GM12878 (cell line): ENCODE data around the gene MEP1B. TPM values are rescaled to one million over a fixed set of nuclear protein-coding genes. Genes with fewer than 3 reads are reported as not detected.

Experiments used
- ATAC-seq: fragments of 200-7000 bp; cut with Tn5 transposase; 3 replicates; pipeline ENCODE4 v1.9.1; 2020; ENCODE audit warnings: mild to moderate bottlenecking, moderate library complexity
- BruUV-seq: library from RNA; stranded (reverse); fragments of 400-500 nt; replicated peaks from 2 replicates; lab custom pipeline; 2021; lab: Mats Ljungman, UMichigan
- CTCF ChIA-PET: fragments of 300-600 bp; sonication (Branson Sonifier 250); formaldehyde crosslinking; extraction: SDS; loops from one replicate; lab custom pipeline; 2021; ENCODE audit warnings: inconsistent platforms; lab: Yijun Ruan, JAX
- POLR2A ChIA-PET: fragments of 350-600 bp; formaldehyde crosslinking; extraction: SDS; loops from one replicate; lab custom pipeline; 2021; ENCODE audit warnings: inconsistent platforms; lab: Charles Lee
- RAD21 ChIA-PET: fragments of 300-600 bp; sonication (Branson Sonifier 250); formaldehyde crosslinking; loops from one replicate; lab custom pipeline; 2023; ENCODE audit warnings: antibody characterized with exemption; ENCODE audit not compliant: unreplicated experiment; lab: Charles Lee
- SMC1A ChIA-PET: fragments of 300-600 bp; sonication (Branson Sonifier 250); formaldehyde crosslinking; loops from one replicate; lab custom pipeline; 2023; ENCODE audit not compliant: unreplicated experiment, uncharacterized antibody; lab: Charles Lee
- DNase-seq: peaks from one replicate; pipeline ENCODE4 v3.0.0-alpha.2; 2011; ENCODE audit warnings: low read depth, low spot score
- FAIRE-seq: peaks from 3 replicates; lab custom pipeline; 2011; peaks lifted over from hg19 to GRCh38; lab: Jason Lieb, UNC
- H2AFZ ChIP-seq: 2 replicates; pipeline ENCODE4 v1.6.0; 2011; ENCODE audit warnings: low read depth, low read length, control low read depth; ENCODE audit not compliant: control insufficient read depth
- H3K27ac ChIP-seq: 2 replicates; pipeline ENCODE4 v1.5.1; 2011; ENCODE audit warnings: control low read depth; ENCODE audit not compliant: control insufficient read depth, insufficient read depth
- H3K27me3 ChIP-seq, 2 experiments: replicated peaks in 1 of 2; 2 replicates each; pipeline versions ENCODE4 v1.6.0 to v1.6.1; 2011; ENCODE audit warnings: low read length in 1 of 2; ENCODE audit not compliant: control insufficient read depth in 2 of 2, insufficient read depth in 2 of 2
- H3K36me3 ChIP-seq, 2 experiments: 2 replicates each; pipeline ENCODE4 v1.5.1; 2011; ENCODE audit warnings: low read length in 1 of 2; ENCODE audit not compliant: control insufficient read depth in 2 of 2, insufficient read depth in 2 of 2
- H3K4me1 ChIP-seq: 2 replicates; pipeline ENCODE4 v1.6.1; 2011; ENCODE audit warnings: mild to moderate bottlenecking, low read length, moderate library complexity, mixed read lengths; ENCODE audit not compliant: control insufficient read depth, insufficient read depth
- H3K4me2 ChIP-seq: 2 replicates; pipeline ENCODE4 v1.6.0; 2011; ENCODE audit warnings: control low read depth; ENCODE audit not compliant: control insufficient read depth, insufficient read depth
- H3K4me3 ChIP-seq: fragments of 200-600 bp; sonication (generic); 2 replicates; pipeline ENCODE4 v1.5.1; 2016
- H3K79me2 ChIP-seq: 2 replicates; pipeline ENCODE4 v1.6.0; 2011; ENCODE audit warnings: low read length; ENCODE audit not compliant: control insufficient read depth, insufficient read depth
- H3K9ac ChIP-seq: 2 replicates; pipeline ENCODE4 v1.8.0; 2011; ENCODE audit warnings: low read length, control low read depth, mixed read lengths; ENCODE audit not compliant: control insufficient read depth, insufficient read depth
- H3K9me3 ChIP-seq: replicated peaks from 3 replicates; pipeline ENCODE4 v1.5.1; 2011; ENCODE audit warnings: mild to moderate bottlenecking, low read length; ENCODE audit not compliant: control insufficient read depth, insufficient read depth
- H4K20me1 ChIP-seq: 2 replicates; pipeline ENCODE4 v1.6.0; 2011; ENCODE audit not compliant: control insufficient read depth, insufficient read depth
- GABPA ChIP-seq: IDR thresholded peaks from 2 replicates; pipeline ENCODE4 v1.6.1; 2014; ENCODE audit warnings: antibody characterized with exemption, low read depth, mild to moderate bottlenecking, inconsistent platforms
- HDAC6 ChIP-seq: fragments of 200-600 bp; sonication (generic); IDR thresholded peaks from one replicate; pipeline ENCODE4 v1.8.0; 2017; ENCODE audit warnings: antibody characterized with exemption; ENCODE audit not compliant: unreplicated experiment
- NR2F1 ChIP-seq: fragments of 450-650 bp; conservative IDR thresholded peaks from 2 replicates; pipeline ENCODE4 v1.6.1; 2017; ENCODE audit warnings: mild to moderate bottlenecking
- RELA ChIP-seq: fragments of 450-650 bp; IDR thresholded peaks from 2 replicates; pipeline ENCODE4 v1.8.0; 2014; ENCODE audit warnings: borderline replicate concordance; ENCODE audit not compliant: partially characterized antibody
- ZNF687 ChIP-seq: fragments of 450-650 bp; IDR thresholded peaks from 2 replicates; pipeline ENCODE4 v1.6.1; 2017; ENCODE audit warnings: mild to moderate bottlenecking, moderate library complexity
- WGBS: methylation state at CpG from one replicate; pipeline ENCODE4 v1.1.6; 2016; ENCODE audit warnings: low lambda C conversion rate; ENCODE audit not compliant: insufficient replicate concordance, insufficient coverage; ENCODE audit errors: missing lambda C conversion rate; 5-methylcytosine and 5-hydroxymethylcytosine counted together
- in situ Hi-C: fragments of 300-500 bp; cut with MboI; formaldehyde crosslinking; loops from 9 replicates; pipeline ENCODE4 v1.14.3; 2018; ENCODE audit warnings: mixed read lengths
- intact Hi-C: fragments of 100-400 bp; cut with micrococcal nuclease; formaldehyde crosslinking; loops from one replicate; pipeline ENCODE4 v1.14.2; 2022; ENCODE audit not compliant: unreplicated experiment
- polyA plus RNA-seq, 11 experiments: library from polyadenylated mRNA; depleted of rRNA in 4 of 11; unstranded in 6 of 11; stranded (reverse) in 5 of 11; fragments of >200 nt; fragmentation: Nextera tagmentation in 4 of 11; fragmentation: Illumina TruSeq in 1 of 11; extraction: Ambion mirVana in 4 of 11; extraction: Trizol in 1 of 11; gene quantifications; 1 replicate in 1 of 11; 2 replicates in 10 of 11; pipeline versions ENCODE4 v1.2.1 to v1.2.3, GENCODE V29; 2011 to 2016; ENCODE audit warnings: inconsistent platforms in 2 of 11, missing spikeins in 2 of 11, low read depth in 1 of 11
- total RNA-seq, 4 experiments: library from RNA; depleted of rRNA in 3 of 4; stranded (reverse); fragments of >200 nt in 3 of 4; fragmentation: Illumina TruSeq in 1 of 4; extraction: Trizol in 1 of 4; gene quantifications; 2 replicates each; pipeline versions ENCODE4 v1.2.1 to v1.2.3, GENCODE V29; 2013 to 2021

The MEP1B gene
- total and polyA plus RNA-seq, 10 of the 15 experiments (the other 5 are each of a cell fraction or from before 2014, with no cell fraction given) = 0.04 to 0.05 TPM; not detected in 8

- TF ChIP-seq ZNF687 = no peak
- no peak for TF ChIP-seq HDAC6
- TF ChIP-seq NR2F1 = no peak
- TF ChIP-seq RELA = no peak
- no peak for TF ChIP-seq GABPA
These were observed 21.7 kb upstream of the MEP1B start (continued) for GRCh38 chr18:32167980-32168730.

GRCh38 chr18:32173654-32174053 lies 16.2 kb upstream of the MEP1B start:
- ATAC-seq = no peak
- H3K9me3 ChIP-seq = no peaks in the 10 kb centered on the region
- WGBS = 45% methylated on average over 3 of the region's 3 CpGs
- no peak overlapping the region for H3K9ac ChIP-seq
- no peak for DNase-seq
- ChIA-PET CTCF (no interaction called here), POLR2A (no interaction called here), RAD21 (no interaction called here), SMC1A (no interaction called here)
- H3K4me2 ChIP-seq = no peak overlapping the region
- FAIRE-seq = no peak
- H3K4me3 ChIP-seq = no peak overlapping the region
- no peak overlapping the region for H2AFZ ChIP-seq
- TF ChIP-seq RELA = no peak
- no peaks in the 10 kb centered on the region for H3K79me2 ChIP-seq
- in situ Hi-C loops = no loop called here
- intact Hi-C loops = no loop called here
- H3K36me3 ChIP-seq = no peaks in the 10 kb centered on the region
- no peaks in the 10 kb centered on the region for H3K4me1 ChIP-seq
- BruUV-seq = no TSS peak
- no peaks in the 10 kb centered on the region for H4K20me1 ChIP-seq
- no peak overlapping the region for H3K27ac ChIP-seq
- no peaks in the 10 kb centered on the region for H3K27me3 ChIP-seq
